HCT116 (cell line): ENCODE data around the gene SMURF1. TPM values are rescaled to one million over a fixed set of nuclear protein-coding genes. Genes with fewer than 3 reads are reported as not detected.

Experiments
- ATAC-seq: fragments of 200-7000 bp; cut with Tn5 transposase; 2 replicates; pipeline ENCODE4 v1.9.1; 2020; ENCODE audit warnings: mild to moderate bottlenecking, moderate library complexity
- BruUV-seq: library from RNA; stranded (reverse); fragments of 400-500 nt; replicated peaks from 2 replicates; lab custom pipeline; 2021; lab: Mats Ljungman, UMichigan
- CTCF ChIA-PET: fragments of 300-600 bp; sonication (Branson Sonifier 250); formaldehyde crosslinking; loops from one replicate; lab custom pipeline; 2021; ENCODE audit warnings: antibody characterized with exemption; lab: Charles Lee
- POLR2A ChIA-PET: fragments of 300-600, 350-600 bp; sonication (Branson Sonifier 250); formaldehyde crosslinking; loops from one replicate; lab custom pipeline; 2021; ENCODE audit warnings: antibody characterized with exemption; lab: Charles Lee
- RAD21 ChIA-PET, 2 experiments: fragments of 300-600 bp; sonication (Branson Sonifier 250); formaldehyde crosslinking; loops; one replicate each; lab custom pipeline; 2023; ENCODE audit warnings: low total read pairs in 2 of 2; ENCODE audit not compliant: uncharacterized antibody in 2 of 2, unreplicated experiment in 2 of 2, low non-redundant PET in 1 of 2; lab: Charles Lee
- DNase-seq: peaks from one replicate; pipeline ENCODE4 v3.0.0-alpha.2; 2010; ENCODE audit warnings: low read depth, low spot score
- H2AFZ ChIP-seq: fragments of 200-600 bp; shearing (Covaris generic), sonication (generic); 2 replicates; pipeline ENCODE4 v1.6.1; 2017; ENCODE audit warnings: low read depth, mixed run types, mixed read lengths, antibody characterized with exemption, low read length; ENCODE audit not compliant: poor library complexity, severe bottlenecking
- H3K27ac ChIP-seq: 2 replicates; pipeline ENCODE4 v1.5.1; 2012; ENCODE audit warnings: low read depth, low read length
- H3K27me3 ChIP-seq: fragments of 200-600 bp; sonication (generic); 2 replicates; pipeline ENCODE4 v1.6.1; 2016; ENCODE audit warnings: mixed run types, low read length, mixed read lengths; ENCODE audit not compliant: insufficient read depth
- H3K36me3 ChIP-seq, 2 experiments: fragments of 200-500 bp in 1 of 2; fragments of 200-600 bp in 1 of 2; sonication (Bioruptor generic) in 1 of 2; sonication (generic) in 1 of 2; 2 replicates each; pipeline versions ENCODE4 v1.5.1 to v1.6.1; 2014 to 2016; ENCODE audit warnings: low read length in 2 of 2, inconsistent platforms in 1 of 2, mixed read lengths in 1 of 2, mixed run types in 1 of 2; ENCODE audit not compliant: insufficient read depth in 2 of 2, control insufficient read depth in 1 of 2
- H3K4me1 ChIP-seq, 2 experiments: fragments of 200-600 bp in 1 of 2; sonication (generic) in 1 of 2; 2 replicates each; pipeline versions ENCODE4 v1.5.1 to v1.6.1; 2012 to 2017; ENCODE audit warnings: low read length in 2 of 2, inconsistent platforms in 1 of 2, mild to moderate bottlenecking in 1 of 2, mixed read lengths in 1 of 2, mixed run types in 1 of 2, moderate library complexity in 1 of 2; ENCODE audit not compliant: insufficient read depth in 2 of 2, control insufficient read depth in 1 of 2
- H3K4me2 ChIP-seq: fragments of 200-600 bp; sonication (generic); 2 replicates; pipeline ENCODE4 v1.6.1; 2017; ENCODE audit warnings: mixed run types, low read length, mixed read lengths
- H3K4me3 ChIP-seq, 2 experiments: fragments of 200-600 bp in 1 of 2; sonication (generic) in 1 of 2; replicated peaks in 1 of 2; 2 replicates each; pipeline ENCODE4 v1.5.1; 2011 to 2016; ENCODE audit warnings: low read length in 2 of 2, control low read depth in 1 of 2, low read depth in 1 of 2, mild to moderate bottlenecking in 1 of 2, mixed read lengths in 1 of 2, mixed run types in 1 of 2
- H3K79me2 ChIP-seq: fragments of 200-600 bp; sonication (generic); 2 replicates; pipeline ENCODE4 v1.6.1; 2017; ENCODE audit warnings: mild to moderate bottlenecking, mixed run types, low read length, moderate library complexity, mixed read lengths; ENCODE audit not compliant: insufficient read depth
- H3K9ac ChIP-seq: fragments of 200-600 bp; sonication (generic); 2 replicates; pipeline ENCODE4 v1.6.1; 2016; ENCODE audit warnings: low read length, mixed read lengths
- H3K9me2 ChIP-seq: fragments of 200-600 bp; sonication (generic), shearing (Covaris generic); 2 replicates; pipeline ENCODE4 v1.6.1; 2017; ENCODE audit warnings: mixed run types, mild to moderate bottlenecking, moderate library complexity; ENCODE audit not compliant: insufficient read depth
- H3K9me3 ChIP-seq, 2 experiments: fragments of 200-500 bp in 1 of 2; fragments of 200-600 bp in 1 of 2; sonication (Bioruptor generic) in 1 of 2; sonication (generic) in 1 of 2; 2 replicates each; pipeline ENCODE4 v1.6.1; 2014 to 2017; ENCODE audit warnings: low read length in 2 of 2, mixed read lengths in 2 of 2, inconsistent platforms in 1 of 2, low read depth in 1 of 2, mild to moderate bottlenecking in 1 of 2, mixed run types in 1 of 2, moderate library complexity in 1 of 2; ENCODE audit not compliant: control insufficient read depth in 1 of 2, insufficient read depth in 1 of 2
- H4K20me1 ChIP-seq: fragments of 200-600 bp; sonication (generic), shearing (Covaris generic); 2 replicates; pipeline ENCODE4 v1.6.1; 2017; ENCODE audit warnings: mixed run types, mild to moderate bottlenecking, moderate library complexity; ENCODE audit not compliant: insufficient read depth
- ATF3 ChIP-seq: IDR thresholded peaks from 2 replicates; pipeline ENCODE4 v1.6.1; 2012
- CEBPB ChIP-seq: IDR thresholded peaks from 2 replicates; pipeline ENCODE4 v1.6.1; 2012; ENCODE audit warnings: low read depth
- CTCF ChIP-seq, 3 experiments: fragments of 200-600 bp in 1 of 3; sonication (generic) in 1 of 3; IDR thresholded peaks in 2 of 3; conservative IDR thresholded peaks in 1 of 3; 2 replicates each; pipeline ENCODE4 v1.5.1; 2012 to 2017; ENCODE audit warnings: low read depth in 2 of 3, low read length in 2 of 3, antibody characterized with exemption in 1 of 3, borderline replicate concordance in 1 of 3, control low read depth in 1 of 3, mild to moderate bottlenecking in 1 of 3, mixed read lengths in 1 of 3, mixed run types in 1 of 3, moderate library complexity in 1 of 3; ENCODE audit not compliant: insufficient read depth in 1 of 3
- EGR1 ChIP-seq: IDR thresholded peaks from 2 replicates; pipeline ENCODE4 v1.6.1; 2012; ENCODE audit warnings: low read depth
- EZH2phosphoT487 ChIP-seq: fragments of 200-600 bp; IDR thresholded peaks from 2 replicates; pipeline ENCODE4 v1.6.1; 2018; ENCODE audit warnings: antibody characterized with exemption, borderline replicate concordance
- JUND ChIP-seq: IDR thresholded peaks from 2 replicates; pipeline ENCODE4 v1.6.1; 2012
- RAD21 ChIP-seq: IDR thresholded peaks from 2 replicates; pipeline ENCODE4 v1.6.1; 2012; ENCODE audit warnings: low read depth, mild to moderate bottlenecking
- SIN3A ChIP-seq: IDR thresholded peaks from 2 replicates; pipeline ENCODE4 v1.6.1; 2012; ENCODE audit warnings: low read depth
- SP1 ChIP-seq: IDR thresholded peaks from 2 replicates; pipeline ENCODE4 v1.6.1; 2012; ENCODE audit warnings: low read depth
- TCF7L2 ChIP-seq: IDR thresholded peaks from 2 replicates; pipeline ENCODE4 v1.7.0; 2011; ENCODE audit warnings: borderline replicate concordance, inconsistent platforms; ENCODE audit not compliant: insufficient read depth, insufficient read length; ENCODE audit errors: extremely low read depth
- YY1 ChIP-seq: IDR thresholded peaks from 2 replicates; pipeline ENCODE4 v1.6.1; 2011; ENCODE audit warnings: low read length, low read depth, moderate library complexity, mild to moderate bottlenecking; ENCODE audit not compliant: insufficient replicate concordance; ENCODE audit errors: extremely low read depth
- ZBTB33 ChIP-seq: IDR thresholded peaks from 2 replicates; pipeline ENCODE4 v1.6.1; 2011; ENCODE audit warnings: mild to moderate bottlenecking, low read length, moderate library complexity; ENCODE audit not compliant: insufficient replicate concordance; ENCODE audit errors: extremely low read depth
- ZNF274 ChIP-seq: fragments of 200-500 bp; sonication (Bioruptor generic); IDR thresholded peaks from 2 replicates; pipeline ENCODE4 v1.6.1; 2014; ENCODE audit warnings: mild to moderate bottlenecking, low read depth, low read length, inconsistent platforms
- intact Hi-C: fragments of 100-400 bp; cut with micrococcal nuclease; formaldehyde crosslinking; loops from 2 replicates; pipeline ENCODE4 v1.10.0; 2022
- total RNA-seq: library from RNA; stranded (reverse); gene quantifications from one replicate; pipeline ENCODE4 v1.2.1, GENCODE V29; 2021; ENCODE audit not compliant: unreplicated experiment

The SMURF1 gene
- total RNA-seq, 1 experiment from 2014 or later, result 24.6 TPM

GRCh38 chr7:99094401-99094800, 49.5 kb downstream of the SMURF1 start:
- RAD21 ChIA-PET, result no interaction called here
- no peak overlapping the region for H3K4me2 ChIP-seq
- no peak overlapping the region for H3K9ac ChIP-seq
- peaks cover 96% of the 10 kb centered on the region for H3K79me2 ChIP-seq
- no TSS peak for BruUV-seq
- H3K9me3 ChIP-seq, result no peaks in the 10 kb centered on the region
- DNase-seq, result no peak
- H3K27me3 ChIP-seq, result no peaks in the 10 kb centered on the region
- no peaks in the 10 kb centered on the region; the same call in 1 of the 2 replicates for H4K20me1 ChIP-seq
- no peaks in the 10 kb centered on the region for H3K9me2 ChIP-seq
- H2AFZ ChIP-seq, result no peak overlapping the region
- H3K27ac ChIP-seq, result no peak overlapping the region
- CTCF ChIA-PET, result no interaction called here
- POLR2A ChIA-PET, result no interaction called here
- no peak overlapping the region for H3K4me3 ChIP-seq
- peaks cover 9 to 21% of the 10 kb centered on the region in 2 experiments; a peak in 3 of 4 replicates for H3K4me1 ChIP-seq
- ATAC-seq, result no peak
- intact Hi-C loops, result no loop called here
- TF ChIP-seq RAD21, result no peak
- no peak for TF ChIP-seq ZBTB33
- no peak for TF ChIP-seq JUND
- TF ChIP-seq CTCF (IDR thresholded peaks at IDR 0.05 in 2 of 3, conservative IDR thresholded peaks at IDR 0.05 in 1 of 3; ENCODE audit: borderline replicate concordance in 1 of 3, insufficient read depth in 1 of 3, low read depth in 2 of 3, low read length in 2 of 3), result no peak
- TF ChIP-seq ZNF274, result no peak
- TF ChIP-seq ATF3, result no peak
- no peak for TF ChIP-seq YY1
- no peak for TF ChIP-seq SP1
- no peak for TF ChIP-seq SIN3A
- TF ChIP-seq TCF7L2, result no peak
- no peak for TF ChIP-seq EZH2phosphoT487
- no peak for TF ChIP-seq CEBPB
- TF ChIP-seq EGR1, result no peak
- H3K36me3 ChIP-seq, result no peaks in the 10 kb centered on the region
